Heart right ventricle (tissue), 16 donors: ENCODE results near the gene MRRF. TPM values are rescaled to one million over a fixed set of nuclear protein-coding genes. Genes with fewer than 3 reads are reported as not detected.

ENCODE experiments used
- ATAC-seq, 8 donors: fragments of 200-7000 bp; cut with Tn5 transposase; one replicate each; pipeline ENCODE4 v1.9.1; 2020; ENCODE audit warnings: mild to moderate bottlenecking in 8 of 8, moderate library complexity in 8 of 8, moderate number of reproducible peaks in 1 of 8
- DNase-seq, 2 donors: peaks; one replicate each; pipeline ENCODE4 v3.0.0-alpha.2; 2020
- H3K27ac ChIP-seq, 10 donors: fragments of 200-600 bp; sonication (generic) in 2 of 10; one replicate each; pipeline versions ENCODE4 v1.5.0 to v1.8.0; 2020 to 2022; ENCODE audit warnings: mild to moderate bottlenecking in 3 of 10
- H3K27me3 ChIP-seq, 7 donors: fragments of 200-600 bp; one replicate each; pipeline ENCODE4 v1.8.0; 2021 to 2022; ENCODE audit warnings: mild to moderate bottlenecking in 2 of 7
- H3K36me3 ChIP-seq, 9 donors: fragments of 200-600 bp; sonication (generic) in 1 of 9; one replicate each; pipeline versions ENCODE4 v1.5.0 to v1.8.0; 2020 to 2022; ENCODE audit warnings: mild to moderate bottlenecking in 2 of 9
- H3K4me1 ChIP-seq, 9 donors: fragments of 200-600 bp; sonication (generic) in 1 of 9; one replicate each; pipeline versions ENCODE4 v1.5.0 to v1.8.0; 2020 to 2022; ENCODE audit warnings: mild to moderate bottlenecking in 4 of 9
- H3K4me3 ChIP-seq, 10 donors: fragments of 200-600 bp; sonication (generic) in 2 of 10; one replicate each; pipeline versions ENCODE4 v1.5.0 to v1.8.0; 2020 to 2022; ENCODE audit warnings: mild to moderate bottlenecking in 7 of 10, moderate library complexity in 2 of 10
- H3K9me3 ChIP-seq, 11 donors: fragments of 200-600 bp in 10 of 11; sonication (generic) in 2 of 11; one replicate each; pipeline versions ENCODE4 v1.5.0 to v1.8.0; 2013 to 2022; ENCODE audit warnings: mild to moderate bottlenecking in 2 of 11, control low read depth in 1 of 11, moderate library complexity in 1 of 11
- WGBS, 2 donors: extraction: QIAGEN DNeasy Blood & Tissue Kit; methylation state at CpG; one replicate each; pipeline ENCODE4 v1.1.7; 2013; ENCODE audit warnings: inconsistent platforms in 1 of 2; 5-methylcytosine and 5-hydroxymethylcytosine counted together
- intact Hi-C, 10 donors: fragments of 100-400 bp; cut with DNase I; formaldehyde crosslinking; loops; one replicate each; pipeline versions ENCODE4 v1.11.1 to v1.14.2; 2022
- polyA plus RNA-seq, 2 donors: library from polyadenylated mRNA; stranded (reverse); fragments of 200-250 nt; gene quantifications; one replicate each; pipeline ENCODE4 v1.2.3, GENCODE V29; 2013
- total RNA-seq, 10 donors: library from RNA; stranded (reverse); fragmentation: NEBNext Ultra II Directional in 3 of 10; extraction: Animal tissue kit (Norgen Biotek cat#: 25700) in 3 of 10; gene quantifications; one replicate each; pipeline versions ENCODE4 v1.2.1 to v1.2.4, GENCODE V29; 2021 to 2023
- TF ChIP-seq, protein P1 (sequence below), 9 donors: fragments of 200-600 bp; sonication (generic) in 2 of 9; IDR thresholded peaks; one replicate each; pipeline versions ENCODE4 v1.5.0 to v1.8.0; 2021 to 2022; ENCODE audit warnings: antibody characterized with exemption in 9 of 9, mild to moderate bottlenecking in 5 of 9, moderate library complexity in 1 of 9
- donor health status: Arrhythmogenic right ventricular cardiomyopathy.
- donor health status: ischemic (EF 13 %, LVEDD 7.1; RV severe dilation, severe dysfunction).
- donor health status: healthy with polysubstance abuse.
- donor health status: DM: no; HTN: yes; CAD: no.
- donor health status: DM: no; HTN: no; CAD: no.
- donor health status: ischemic (EF 25% LVEDD 6.9; RV normal size, moderate dysfunction).
- donor health status: ischemic (EF 25% LVEDD 5.7; RV mildly dilated, moderate dysfunction).
- donor health status: healthy.
- donor health status: DM: yes; HTN: yes; CAD: no.
- donor health status: Ischemic cardiomyopathy.
- donor health status: ischemic (EF 35%, LVEDD 5.7; RV mildly dilated, moderate dysfunction).
- donor health status: nonischemic (EF 11% LVEDD 7.7; RV severe dilation, severe dysfunction).
- donor health status: DM: yes; HTN: yes; CAD: no.
- donor health status: PGD.
- donor health status: ischemic (EF 29% LVEDD 5.4; RV normal size, mild dysfunction).
- donor health status: nonischemic (EF 23%, LVEDD 6.1; RV moderate dilation, normal function).

MRRF gene
- total and polyA plus RNA-seq, 12 donors: 30.3 to 45.9 (median 37.8) TPM

DNA sequence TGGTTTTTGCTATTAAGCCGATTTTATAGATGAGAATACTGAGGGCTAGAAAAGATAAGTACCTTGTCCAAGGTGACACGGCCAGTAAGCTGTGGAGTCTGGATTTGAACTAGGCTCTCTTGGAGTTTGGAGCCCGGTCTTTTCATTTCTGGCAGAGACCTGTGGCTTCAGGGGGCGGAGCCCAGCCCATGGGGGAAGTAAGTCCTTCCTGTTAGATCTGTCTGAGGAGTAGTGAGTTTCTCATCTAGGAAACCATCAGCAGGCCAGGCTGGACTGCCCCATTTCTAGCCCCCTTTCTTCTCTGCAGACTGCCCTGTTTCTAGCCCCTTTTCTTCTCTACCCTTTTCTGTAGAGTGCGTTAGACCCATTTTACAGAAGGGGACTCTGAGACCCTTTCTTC is 105.6 kb downstream of the MRRF start:
- Histone ChIP-seq H3K9me3 (no peaks in the 10 kb centered on the region), H3K27ac (peak overlapping the region in 2 of 10 donors; percentile 18 to 81), H3K4me1 (peaks cover 0 to 37% (median 16%) of the 10 kb centered on the region in 9 donors), H3K36me3 (no peaks in the 10 kb centered on the region), H3K27me3 (peaks cover 0 to 17% (median 5%) of the 10 kb centered on the region in 7 donors), H3K4me3 (peak overlapping the region in 8 of 10 donors; percentile 31 to 66 (median 52))
- WGBS, 2 donors: 67 to 72% methylated on average over 5 of the region's 5 CpGs
- peak in 1 of 2 donors; percentile 40 for DNase-seq
- no peak for ATAC-seq
- TF ChIP-seq, protein P1, sequence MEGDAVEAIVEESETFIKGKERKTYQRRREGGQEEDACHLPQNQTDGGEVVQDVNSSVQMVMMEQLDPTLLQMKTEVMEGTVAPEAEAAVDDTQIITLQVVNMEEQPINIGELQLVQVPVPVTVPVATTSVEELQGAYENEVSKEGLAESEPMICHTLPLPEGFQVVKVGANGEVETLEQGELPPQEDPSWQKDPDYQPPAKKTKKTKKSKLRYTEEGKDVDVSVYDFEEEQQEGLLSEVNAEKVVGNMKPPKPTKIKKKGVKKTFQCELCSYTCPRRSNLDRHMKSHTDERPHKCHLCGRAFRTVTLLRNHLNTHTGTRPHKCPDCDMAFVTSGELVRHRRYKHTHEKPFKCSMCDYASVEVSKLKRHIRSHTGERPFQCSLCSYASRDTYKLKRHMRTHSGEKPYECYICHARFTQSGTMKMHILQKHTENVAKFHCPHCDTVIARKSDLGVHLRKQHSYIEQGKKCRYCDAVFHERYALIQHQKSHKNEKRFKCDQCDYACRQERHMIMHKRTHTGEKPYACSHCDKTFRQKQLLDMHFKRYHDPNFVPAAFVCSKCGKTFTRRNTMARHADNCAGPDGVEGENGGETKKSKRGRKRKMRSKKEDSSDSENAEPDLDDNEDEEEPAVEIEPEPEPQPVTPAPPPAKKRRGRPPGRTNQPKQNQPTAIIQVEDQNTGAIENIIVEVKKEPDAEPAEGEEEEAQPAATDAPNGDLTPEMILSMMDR (IDR thresholded peaks at IDR 0.05): no peak
- intact Hi-C loops: loop anchor here in 4 of 10 donors (10.0 kb wide), 1 partner anchor 84 kb away; no protein-coding TSS in a partner anchor

DNA sequence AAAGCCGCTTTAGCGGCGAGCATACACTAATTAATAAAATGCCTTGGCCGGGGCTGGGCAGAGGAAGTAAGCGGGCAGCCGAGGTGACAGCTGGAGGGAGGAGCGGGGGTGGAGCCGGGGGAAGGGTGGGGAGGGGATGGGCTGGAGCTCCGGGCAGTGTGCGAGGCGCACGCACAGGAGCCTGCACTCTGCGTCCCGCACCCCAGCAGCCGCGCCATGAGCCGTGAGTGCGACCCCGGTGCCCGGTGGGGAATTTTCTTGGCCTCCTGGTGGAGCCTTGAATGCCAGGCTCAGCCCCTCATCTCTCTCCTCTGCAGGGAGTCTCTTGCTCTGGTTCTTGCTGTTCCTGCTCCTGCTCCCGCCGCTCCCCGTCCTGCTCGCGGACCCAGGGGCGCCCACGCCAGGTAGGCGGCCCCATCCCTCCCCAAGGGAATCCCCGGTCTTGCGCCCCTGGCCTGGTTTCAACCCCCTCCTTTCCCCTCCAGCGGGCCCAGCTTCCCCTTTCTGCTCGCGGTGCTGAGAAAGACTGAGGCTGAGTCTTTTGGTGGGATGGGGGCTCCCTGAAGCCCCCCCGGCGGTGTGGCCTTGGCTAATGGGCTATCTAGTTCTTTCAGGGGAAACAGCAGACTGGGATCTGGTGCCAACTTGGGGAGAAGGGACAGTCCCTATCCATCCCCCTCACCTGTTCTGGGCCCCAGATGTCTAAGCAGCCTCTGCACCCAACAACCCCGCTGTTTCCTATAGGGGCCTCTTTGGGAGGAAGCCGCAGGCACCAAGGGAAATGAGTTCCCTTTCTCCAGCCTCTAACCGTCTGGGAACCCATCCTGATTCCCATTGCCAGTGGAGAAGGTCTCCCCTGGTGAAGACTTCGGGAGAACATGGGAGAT is 106.4 kb downstream of the MRRF start, which contains the start of gene PTGS1:
TSS of gene PTGS1 (plus strand) at position 156 of the 887 bp plus-strand sequence. CDS start at position 217, 61 bp downstream.
- TF ChIP-seq, protein P1 (IDR thresholded peaks at IDR 0.05): no peak
- DNase-seq (peak; percentile 43 to 63), ATAC-seq (peak in 7 of 8 donors; percentile 54 to 75 (median 66))
- WGBS, 2 donors: 6 to 7% methylated on average over 38 to 39 of the region's 39 CpGs
- Histone ChIP-seq H3K9me3 (no peaks in the 10 kb centered on the region), H3K27ac (peak within 1 kb of the TSS in 2 of 10 donors; percentile 18 to 81), H3K4me1 (peaks cover 0 to 45% (median 23%) of the 10 kb centered on the region in 9 donors), H3K27me3 (peaks cover 0 to 17% (median 5%) of the 10 kb centered on the region in 7 donors), H3K36me3 (no peaks in the 10 kb centered on the region), H3K4me3 (peak within 1 kb of the TSS in 9 of 10 donors; percentile 29 to 66 (median 52))
- intact Hi-C loops: loop anchor here in 4 of 10 donors (10.0 kb wide), 1 partner anchor 84 kb away; no protein-coding TSS in a partner anchor

DNA sequence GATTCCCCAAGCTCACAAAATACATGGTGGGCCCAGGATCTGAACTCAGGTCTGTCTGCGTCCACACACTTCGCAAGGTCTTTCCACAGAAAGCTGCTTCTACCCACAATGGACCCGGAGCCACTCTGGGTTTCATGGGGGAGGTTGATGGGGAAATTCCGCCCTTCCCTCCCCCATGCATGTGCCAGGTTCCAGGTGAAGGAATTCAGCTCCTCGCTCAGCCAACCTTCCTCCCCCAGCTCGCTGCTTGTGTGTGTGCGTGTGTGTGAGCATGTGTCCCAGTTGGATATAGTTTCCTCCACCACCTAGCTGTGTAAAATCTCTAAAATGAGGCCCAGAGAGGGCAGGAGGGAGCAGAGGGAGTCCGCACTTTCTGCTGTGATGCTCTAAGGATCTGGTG is 107.2 kb downstream of the MRRF start:
- no peak for DNase-seq
- 78 to 90% methylated on average over 8 of the region's 8 CpGs for WGBS, 2 donors
- H3K4me3 ChIP-seq: peak overlapping the region in 5 of 10 donors; percentile 52 to 66 (median 53)
- peak overlapping the region in 1 of 10 donors; percentile 81 for H3K27ac ChIP-seq
- H3K36me3 ChIP-seq: no peaks in the 10 kb centered on the region
- no peaks in the 10 kb centered on the region for H3K9me3 ChIP-seq
- H3K4me1 ChIP-seq: peaks cover 5 to 50% (median 29%) of the 10 kb centered on the region in 9 donors
- TF ChIP-seq, protein P1 (IDR thresholded peaks at IDR 0.05): no peak
- no peak for ATAC-seq
- peaks cover 0 to 17% (median 5%) of the 10 kb centered on the region in 7 donors for H3K27me3 ChIP-seq
- intact Hi-C loops: loop anchor here in 4 of 10 donors (10.0 kb wide), 1 partner anchor 83 kb away; no protein-coding TSS in a partner anchor
